GM19395 (cell line): ENCODE data around the gene AP4M1.

ENCODE experiments used
- ATAC-seq: cut with Tn5 transposase; IDR thresholded peaks from one replicate; pipeline ENCODE4 v1.9.1; 2021; ENCODE audit warnings: mild to moderate bottlenecking, moderate library complexity; ENCODE audit not compliant: unreplicated experiment

The AP4M1 gene

GRCh38 chr7:100157069-100157333, 55.6 kb downstream of the AP4M1 start:
- ATAC-seq = no peak

DNA sequence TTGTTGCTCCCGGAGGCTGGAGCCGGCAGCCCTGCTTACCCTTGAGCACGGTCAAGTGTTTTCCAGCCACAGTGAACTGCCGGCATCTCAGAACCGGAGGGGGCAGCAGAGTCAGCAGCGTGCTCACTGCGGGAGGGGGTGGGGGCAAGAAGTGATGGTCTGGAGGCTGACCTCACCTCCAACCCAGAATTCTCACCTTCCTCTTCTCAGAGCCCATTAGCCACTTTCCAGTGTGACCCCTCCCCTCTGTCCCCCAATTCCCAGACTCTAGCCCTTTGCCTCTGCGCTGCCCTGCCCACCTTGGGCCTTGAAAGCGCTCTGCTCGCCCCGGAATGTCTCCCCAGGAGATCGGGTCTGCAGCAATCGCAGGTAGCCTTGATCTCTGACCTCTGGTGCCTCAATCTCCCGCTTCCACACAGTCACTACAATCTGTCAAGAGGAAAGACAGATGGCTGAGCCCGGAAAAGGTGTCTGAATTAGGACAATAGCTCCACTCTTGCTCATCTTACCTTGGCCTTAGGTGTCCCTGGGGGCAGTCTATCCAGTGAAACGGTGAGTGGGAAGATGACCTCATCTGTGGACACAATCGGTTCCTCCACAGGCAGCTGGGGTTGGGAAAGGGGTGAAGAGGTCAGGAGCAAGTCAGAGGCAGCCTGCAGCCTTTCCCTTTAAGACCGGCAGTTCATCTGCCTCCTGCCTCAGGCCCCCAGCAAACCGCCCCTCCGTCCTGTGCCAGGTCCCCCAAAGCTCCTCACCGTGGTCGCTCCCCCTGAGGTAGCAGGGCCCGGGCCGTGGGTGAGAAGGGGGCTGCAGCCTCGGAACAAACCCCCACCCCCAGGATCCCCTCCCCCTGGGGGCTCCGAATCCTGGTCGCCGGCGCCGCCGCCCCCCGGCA, 56.1 kb downstream of the AP4M1 start:
- no peak for ATAC-seq
